ENCODE results near the gene CCL22. TPM values are rescaled to one million over a fixed set of nuclear protein-coding genes. Genes with fewer than 3 reads are reported as not detected.
A peak's percentile ranks its signal among the peaks of the same experiment; 100 is the strongest.

The CCL22 gene
- total and polyA plus RNA-seq, 12 donors: 0.07 to 0.60 TPM; not detected in 10

- intact Hi-C loops (cut with DNase I): loop anchor here in 1 of 10 donors (5.0 kb wide), 1 partner anchor 88 kb away; no protein-coding TSS in a partner anchor
- H3K36me3 ChIP-seq: no peaks in the 10 kb centered on the region
- WGBS, 2 donors: 54 to 82% methylated on average over 3 of the region's 3 CpGs
- H3K4me1 ChIP-seq: peaks cover 3 to 19% (median 14%) of the 10 kb centered on the region in 9 donors
- H3K27me3 ChIP-seq: no peaks in the 10 kb centered on the region
- H3K9me3 ChIP-seq: no peaks in the 10 kb centered on the region
- ATAC-seq: no peak
- no peak for DNase-seq
- no peak overlapping the region for H3K27ac ChIP-seq
- no peak overlapping the region for H3K4me3 ChIP-seq
- TF ChIP-seq, protein P1, sequence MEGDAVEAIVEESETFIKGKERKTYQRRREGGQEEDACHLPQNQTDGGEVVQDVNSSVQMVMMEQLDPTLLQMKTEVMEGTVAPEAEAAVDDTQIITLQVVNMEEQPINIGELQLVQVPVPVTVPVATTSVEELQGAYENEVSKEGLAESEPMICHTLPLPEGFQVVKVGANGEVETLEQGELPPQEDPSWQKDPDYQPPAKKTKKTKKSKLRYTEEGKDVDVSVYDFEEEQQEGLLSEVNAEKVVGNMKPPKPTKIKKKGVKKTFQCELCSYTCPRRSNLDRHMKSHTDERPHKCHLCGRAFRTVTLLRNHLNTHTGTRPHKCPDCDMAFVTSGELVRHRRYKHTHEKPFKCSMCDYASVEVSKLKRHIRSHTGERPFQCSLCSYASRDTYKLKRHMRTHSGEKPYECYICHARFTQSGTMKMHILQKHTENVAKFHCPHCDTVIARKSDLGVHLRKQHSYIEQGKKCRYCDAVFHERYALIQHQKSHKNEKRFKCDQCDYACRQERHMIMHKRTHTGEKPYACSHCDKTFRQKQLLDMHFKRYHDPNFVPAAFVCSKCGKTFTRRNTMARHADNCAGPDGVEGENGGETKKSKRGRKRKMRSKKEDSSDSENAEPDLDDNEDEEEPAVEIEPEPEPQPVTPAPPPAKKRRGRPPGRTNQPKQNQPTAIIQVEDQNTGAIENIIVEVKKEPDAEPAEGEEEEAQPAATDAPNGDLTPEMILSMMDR (IDR thresholded peaks at IDR 0.05): no peak
Measured at GRCh38 chr16:57405097-57405496, 46.5 kb downstream of the CCL22 start.

DNA sequence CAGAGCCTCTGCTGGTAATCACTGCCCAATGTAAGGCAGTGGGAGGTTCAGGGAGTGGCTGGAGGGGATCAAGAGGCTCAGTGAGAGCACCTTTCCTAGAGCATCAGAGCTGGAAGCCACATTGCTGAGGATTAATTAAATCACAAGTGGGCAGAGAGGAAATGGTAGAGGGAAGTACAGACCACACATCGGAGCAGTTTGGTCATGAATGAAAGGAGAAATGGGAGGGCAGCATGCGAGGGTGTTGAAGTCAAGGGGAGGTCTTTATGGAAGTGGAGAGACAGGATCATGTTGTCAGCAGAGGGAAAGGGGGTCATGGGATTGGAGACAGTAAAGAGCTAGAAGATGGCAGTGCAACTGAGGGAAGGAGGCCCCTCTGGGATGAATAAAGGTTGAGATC is 48.3 kb downstream of the CCL22 start:
- no peaks in the 10 kb centered on the region for H3K36me3 ChIP-seq
- no peak overlapping the region for H3K27ac ChIP-seq
- H3K9me3 ChIP-seq: no peaks in the 10 kb centered on the region
- DNase-seq: no peak
- no peak for ATAC-seq
- peaks cover 6 to 28% (median 22%) of the 10 kb centered on the region in 9 donors for H3K4me1 ChIP-seq
- H3K27me3 ChIP-seq: no peaks in the 10 kb centered on the region
- TF ChIP-seq, protein P1 (IDR thresholded peaks at IDR 0.05): no peak
- intact Hi-C loops (cut with DNase I): loop anchor here in 1 of 10 donors (5.0 kb wide), 1 partner anchor 90 kb away; no protein-coding TSS in a partner anchor
- H3K4me3 ChIP-seq: no peak overlapping the region
- 68 to 76% methylated on average over 2 of the region's 2 CpGs for WGBS, 2 donors

DNA sequence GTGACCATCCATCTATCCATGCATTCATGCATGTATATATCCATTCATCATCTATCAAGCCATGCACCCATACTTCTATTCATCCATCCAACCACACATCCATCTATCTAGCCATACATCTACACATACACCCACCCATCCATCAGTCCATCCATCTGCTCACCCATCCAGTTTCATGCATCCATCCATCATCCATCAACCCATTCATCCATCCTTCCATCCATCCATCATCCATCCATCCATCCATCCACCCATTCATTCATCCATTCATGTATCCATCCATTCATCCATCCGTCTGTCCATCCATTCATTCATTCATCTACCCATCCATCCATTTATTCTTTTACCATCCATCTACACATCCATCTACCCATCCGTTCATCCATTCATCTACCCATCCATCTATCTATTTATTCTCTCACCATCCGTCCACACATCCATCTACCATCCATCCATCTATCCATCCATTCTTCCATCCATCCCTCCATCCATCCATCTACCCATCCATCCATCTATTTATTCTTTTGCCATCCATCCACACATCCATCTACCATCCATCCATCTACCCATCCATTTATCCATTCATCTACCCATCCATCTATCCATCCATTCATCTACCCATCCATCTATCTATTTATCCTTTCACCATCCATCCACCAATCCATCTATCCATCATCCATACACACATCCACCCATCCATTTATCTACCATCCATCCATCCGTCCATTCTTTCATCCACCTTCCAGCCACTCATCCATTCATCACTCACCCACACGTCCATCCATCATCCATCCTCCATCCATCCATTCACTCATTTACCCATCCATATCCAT is 49.2 kb downstream of the CCL22 start:
- peaks cover 6 to 28% (median 22%) of the 10 kb centered on the region in 9 donors for H3K4me1 ChIP-seq
- H3K27me3 ChIP-seq: no peaks in the 10 kb centered on the region
- no peak for DNase-seq
- H3K27ac ChIP-seq: peak overlapping the region in 1 of 10 donors; percentile 64
- intact Hi-C loops (cut with DNase I): loop anchor here in 1 of 10 donors (5.0 kb wide), 1 partner anchor 90 kb away; no protein-coding TSS in a partner anchor
- WGBS, 2 donors: 86 to 95% methylated on average over 5 of the region's 5 CpGs
- no peaks in the 10 kb centered on the region for H3K36me3 ChIP-seq
- ATAC-seq: no peak
- no peaks in the 10 kb centered on the region for H3K9me3 ChIP-seq
- TF ChIP-seq, protein P1 (IDR thresholded peaks at IDR 0.05): no peak
- no peak overlapping the region for H3K4me3 ChIP-seq

DNA sequence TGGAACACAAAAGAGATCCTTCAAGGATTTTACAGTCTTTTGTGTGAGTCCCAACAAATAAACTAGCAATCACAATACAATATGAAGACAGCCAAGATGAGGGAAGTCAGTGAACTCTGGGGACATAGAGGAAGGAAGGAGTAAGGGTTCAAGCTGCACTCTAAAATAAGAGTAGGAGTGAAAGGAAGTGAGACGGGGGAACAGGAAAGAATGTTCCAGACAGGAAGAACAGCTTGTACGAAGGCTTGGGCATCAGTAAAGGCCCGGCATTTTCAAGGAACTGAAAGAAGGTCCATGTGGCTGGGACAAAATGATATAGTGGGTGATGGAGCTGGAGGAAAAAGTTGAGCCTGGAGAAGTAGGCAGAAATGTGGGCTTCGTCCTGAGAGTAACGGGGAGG is 50.5 kb downstream of the CCL22 start:
- Histone ChIP-seq H3K9me3 (no peaks in the 10 kb centered on the region), H3K4me3 (no peak overlapping the region), H3K4me1 (peaks cover 6 to 28% (median 22%) of the 10 kb centered on the region in 9 donors), H3K27me3 (no peaks in the 10 kb centered on the region), H3K27ac (peak overlapping the region; percentile 8 to 75 (median 63)), H3K36me3 (no peaks in the 10 kb centered on the region)
- ATAC-seq (peak in 7 of 8 donors; percentile 34 to 84 (median 72)), DNase-seq (no peak)
- 56 to 59% methylated on average over 5 of the region's 5 CpGs for WGBS, 2 donors
- intact Hi-C loops (cut with DNase I): loop anchor here in 1 of 10 donors (5.0 kb wide), 1 partner anchor 92 kb away; no protein-coding TSS in a partner anchor
- TF ChIP-seq, protein P1 (IDR thresholded peaks at IDR 0.05): no peak
